Measurements from ENCODE around the gene HDAC4.

DNA sequence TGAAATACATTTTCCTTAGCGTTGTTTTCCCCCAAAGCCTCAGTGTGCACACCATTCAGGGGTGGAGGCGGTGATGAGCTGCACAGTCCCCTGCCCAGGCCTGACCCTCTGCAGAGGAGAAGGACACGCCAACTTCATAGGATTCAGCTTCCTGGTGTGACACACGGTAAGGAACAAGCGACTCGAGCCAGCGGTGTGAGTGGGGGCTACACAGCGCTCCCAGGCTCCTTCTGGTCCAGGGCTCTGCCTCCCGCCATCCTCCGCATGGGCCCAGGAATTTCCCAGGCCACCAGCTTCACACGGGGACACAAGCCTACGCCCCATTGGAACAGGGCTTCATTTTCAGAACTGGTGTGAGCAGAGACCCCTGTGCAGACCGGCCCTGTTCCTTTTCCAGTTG is 272.1 kb downstream of the HDAC4 start:
- TF ChIP-seq, protein P1, sequence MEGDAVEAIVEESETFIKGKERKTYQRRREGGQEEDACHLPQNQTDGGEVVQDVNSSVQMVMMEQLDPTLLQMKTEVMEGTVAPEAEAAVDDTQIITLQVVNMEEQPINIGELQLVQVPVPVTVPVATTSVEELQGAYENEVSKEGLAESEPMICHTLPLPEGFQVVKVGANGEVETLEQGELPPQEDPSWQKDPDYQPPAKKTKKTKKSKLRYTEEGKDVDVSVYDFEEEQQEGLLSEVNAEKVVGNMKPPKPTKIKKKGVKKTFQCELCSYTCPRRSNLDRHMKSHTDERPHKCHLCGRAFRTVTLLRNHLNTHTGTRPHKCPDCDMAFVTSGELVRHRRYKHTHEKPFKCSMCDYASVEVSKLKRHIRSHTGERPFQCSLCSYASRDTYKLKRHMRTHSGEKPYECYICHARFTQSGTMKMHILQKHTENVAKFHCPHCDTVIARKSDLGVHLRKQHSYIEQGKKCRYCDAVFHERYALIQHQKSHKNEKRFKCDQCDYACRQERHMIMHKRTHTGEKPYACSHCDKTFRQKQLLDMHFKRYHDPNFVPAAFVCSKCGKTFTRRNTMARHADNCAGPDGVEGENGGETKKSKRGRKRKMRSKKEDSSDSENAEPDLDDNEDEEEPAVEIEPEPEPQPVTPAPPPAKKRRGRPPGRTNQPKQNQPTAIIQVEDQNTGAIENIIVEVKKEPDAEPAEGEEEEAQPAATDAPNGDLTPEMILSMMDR (conservative IDR thresholded peaks at IDR 0.05; ENCODE audit: low read length), result no peak
- TF ChIP-seq EZH2phosphoT487 (IDR thresholded peaks at IDR 0.05; ENCODE audit: borderline replicate concordance), result no peak

Data from Loucy (cell line).